GM18526 (cell line): ENCODE measurements around the gene CAD.

Experiments used
- POLR2A ChIP-seq: IDR thresholded peaks from 3 replicates; pipeline ENCODE4 v1.6.1; 2011; ENCODE audit not compliant: insufficient read length; ENCODE audit errors: extremely low read depth

CAD gene

GRCh38 chr2:27275211-27276150 is 58.3 kb downstream of the CAD start, which contains the start of gene DNAJC5G:
Gene DNAJC5G (plus strand): TSS chr2:27275433. CDS start chr2:27276729, 1,296 bp downstream.
- TF ChIP-seq POLR2A: no peak

- no peak for TF ChIP-seq POLR2A
Observed at GRCh38 chr2:27278010-27278409, 60.8 kb downstream of the CAD start.

- TF ChIP-seq POLR2A: no peak
Observed at GRCh38 chr2:27280826-27281225, 63.7 kb downstream of the CAD start.

GRCh38 chr2:27281442-27281841 is 64.3 kb downstream of the CAD start:
- TF ChIP-seq POLR2A: no peak

GRCh38 chr2:27281855-27282559 is 64.8 kb downstream of the CAD start, which contains the start of gene TRIM54:
Gene TRIM54 (plus strand): TSS chr2:27282429. CDS start chr2:27282732, 303 bp downstream.
- TF ChIP-seq POLR2A: no peak

- TF ChIP-seq POLR2A: no peak
Observed at GRCh38 chr2:27282892-27283291, 65.7 kb downstream of the CAD start.

GRCh38 chr2:27284996-27285395 is 67.8 kb downstream of the CAD start:
- TF ChIP-seq POLR2A: no peak

GRCh38 chr2:27285481-27285880 is 68.3 kb downstream of the CAD start:
- no peak for TF ChIP-seq POLR2A

GRCh38 chr2:27288610-27289009 is 71.4 kb downstream of the CAD start:
- TF ChIP-seq POLR2A: no peak

GRCh38 chr2:27290549-27290948 is 73.4 kb downstream of the CAD start:
- no peak for TF ChIP-seq POLR2A

- TF ChIP-seq POLR2A: no peak
Observed at GRCh38 chr2:27291865-27292264, 74.7 kb downstream of the CAD start.
